Parietal lobe (tissue), 1 donor: ENCODE data around the gene SPP2. TPM values are rescaled to one million over a fixed set of nuclear protein-coding genes. Genes with fewer than 3 reads are reported as not detected.

Experiments used
- total RNA-seq: library from RNA; depleted of rRNA; stranded (reverse); fragments of >200 nt; gene quantifications from one replicate; pipeline ENCODE4 v1.2.3, GENCODE V29; 2014

SPP2 gene
- not detected for total RNA-seq

GRCh38 chr2:234050455-234051135, at the start of gene SPP2:
Gene SPP2, plus strand, starts transcription at chr2:234050702. Its CDS starts 85 bp downstream, at chr2:234050787.

Other genes with a start within 250 kb of the SPP2 start
- gene HJURP, start 196.2 kb upstream of the SPP2 start, total RNA-seq = 3.8 TPM
- gene TRPM8, start 133.3 kb upstream of the SPP2 start, total RNA-seq = not detected